Measurements from ENCODE around the gene GLYAT. TPM values are rescaled to one million over a fixed set of nuclear protein-coding genes. Genes with fewer than 3 reads are reported as not detected.
"Not testable (repeated sequence)": the region's sequence is repeated elsewhere in the genome, so short reads cannot be mapped to it uniquely, and the experiment has no call there.

Gene GLYAT
- total RNA-seq, 1 donor from 2014 or later = not detected

DNA sequence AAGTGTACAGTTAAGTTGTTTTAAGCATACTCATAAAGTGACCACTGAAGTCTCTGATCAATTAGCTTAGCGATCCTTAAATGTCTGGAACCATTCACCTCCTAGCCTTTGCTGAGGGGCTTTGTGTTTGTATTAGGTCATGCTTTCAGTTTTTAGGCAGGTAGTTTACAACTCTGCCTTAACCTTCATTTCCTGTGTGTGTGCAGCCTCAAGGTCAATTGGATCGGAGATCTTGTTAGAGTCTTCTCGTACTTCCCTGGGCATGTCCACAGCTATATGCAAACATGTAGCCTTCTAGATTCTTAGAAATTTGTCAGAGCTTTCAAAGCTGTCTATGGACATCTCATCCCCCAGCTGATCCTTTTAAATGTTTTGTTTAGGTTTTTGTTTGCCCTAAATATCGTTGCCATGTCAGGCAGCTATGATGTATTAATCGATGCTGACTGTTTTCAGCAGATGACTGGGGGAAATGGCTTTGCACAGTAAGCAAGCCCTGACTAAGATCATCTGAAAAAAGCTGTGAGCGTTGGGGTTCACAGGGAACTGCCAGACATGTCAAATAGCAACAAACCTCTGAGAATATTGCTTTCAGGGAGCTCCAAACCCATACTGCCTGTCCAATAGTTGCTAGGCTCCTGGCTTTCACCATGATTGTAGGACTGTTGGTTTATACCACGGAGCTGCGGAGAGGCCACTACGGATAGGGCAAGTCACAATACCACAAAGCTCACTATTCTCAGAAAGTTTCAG, 45.6 kb downstream of the GLYAT start:
- Histone ChIP-seq H3K36me3 (no peaks in the 10 kb centered on the region), H3K27ac (no peak overlapping the region), H3K27me3 (no peaks in the 10 kb centered on the region), H3K4me1 (no peaks in the 10 kb centered on the region), H3K9me3 (no peaks in the 10 kb centered on the region), H3K4me3 (no peak overlapping the region)
- TF ChIP-seq, protein P1, sequence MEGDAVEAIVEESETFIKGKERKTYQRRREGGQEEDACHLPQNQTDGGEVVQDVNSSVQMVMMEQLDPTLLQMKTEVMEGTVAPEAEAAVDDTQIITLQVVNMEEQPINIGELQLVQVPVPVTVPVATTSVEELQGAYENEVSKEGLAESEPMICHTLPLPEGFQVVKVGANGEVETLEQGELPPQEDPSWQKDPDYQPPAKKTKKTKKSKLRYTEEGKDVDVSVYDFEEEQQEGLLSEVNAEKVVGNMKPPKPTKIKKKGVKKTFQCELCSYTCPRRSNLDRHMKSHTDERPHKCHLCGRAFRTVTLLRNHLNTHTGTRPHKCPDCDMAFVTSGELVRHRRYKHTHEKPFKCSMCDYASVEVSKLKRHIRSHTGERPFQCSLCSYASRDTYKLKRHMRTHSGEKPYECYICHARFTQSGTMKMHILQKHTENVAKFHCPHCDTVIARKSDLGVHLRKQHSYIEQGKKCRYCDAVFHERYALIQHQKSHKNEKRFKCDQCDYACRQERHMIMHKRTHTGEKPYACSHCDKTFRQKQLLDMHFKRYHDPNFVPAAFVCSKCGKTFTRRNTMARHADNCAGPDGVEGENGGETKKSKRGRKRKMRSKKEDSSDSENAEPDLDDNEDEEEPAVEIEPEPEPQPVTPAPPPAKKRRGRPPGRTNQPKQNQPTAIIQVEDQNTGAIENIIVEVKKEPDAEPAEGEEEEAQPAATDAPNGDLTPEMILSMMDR (IDR thresholded peaks at IDR 0.05) = no peak
- intact Hi-C loops (cut with DNase I) = no loop called here
- DNase-seq (ENCODE audit: low spot score in 2 of 2) = no peak

DNA sequence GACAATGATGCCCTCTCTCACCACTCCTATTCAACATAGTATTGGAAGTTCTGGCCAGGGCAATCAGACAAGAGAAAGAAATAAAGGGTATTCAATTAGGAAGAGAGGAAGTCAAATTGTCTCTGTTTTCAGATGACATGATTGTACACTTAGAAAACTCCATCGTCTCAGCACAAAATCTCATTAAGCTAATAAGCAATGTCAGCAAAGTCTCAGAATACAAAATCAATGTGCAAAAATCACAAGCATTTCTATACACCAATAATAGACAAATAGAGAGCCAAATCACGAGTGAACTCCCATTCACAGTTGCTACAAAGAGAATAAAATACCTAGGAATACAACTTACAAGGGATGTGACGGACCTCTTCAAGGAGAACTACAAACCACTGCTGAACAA, 49.1 kb downstream of the GLYAT start:
- H3K9me3 ChIP-seq; H3K4me3 ChIP-seq; H3K27me3 ChIP-seq; H3K36me3 ChIP-seq; DNase-seq (ENCODE audit: low spot score in 2 of 2); intact Hi-C loops (cut with DNase I); H3K4me1 ChIP-seq; H3K27ac ChIP-seq: not testable (repeated sequence)

DNA sequence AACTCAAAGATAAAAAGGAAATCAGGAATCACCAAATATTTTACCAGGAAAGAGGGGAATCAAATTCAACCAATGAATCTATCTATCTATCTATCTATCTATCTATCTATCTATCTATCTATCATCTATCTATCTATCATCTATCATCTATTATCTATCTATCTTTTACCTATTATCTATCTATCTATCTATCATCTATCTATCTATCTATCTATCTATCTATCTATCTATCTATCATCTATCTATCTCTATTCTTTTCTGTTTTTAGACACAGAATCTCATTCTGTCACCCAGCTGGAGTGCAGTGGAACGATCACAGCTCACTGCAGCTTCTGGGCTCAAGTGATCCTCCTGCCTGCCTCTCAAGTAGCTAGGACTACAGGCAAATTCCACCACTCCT, 54.2 kb downstream of the GLYAT start:
- H3K9me3 ChIP-seq; H3K4me1 ChIP-seq; DNase-seq (ENCODE audit: low spot score in 2 of 2); H3K36me3 ChIP-seq; H3K4me3 ChIP-seq; H3K27me3 ChIP-seq; H3K27ac ChIP-seq; intact Hi-C loops (cut with DNase I): not testable (repeated sequence)

DNA sequence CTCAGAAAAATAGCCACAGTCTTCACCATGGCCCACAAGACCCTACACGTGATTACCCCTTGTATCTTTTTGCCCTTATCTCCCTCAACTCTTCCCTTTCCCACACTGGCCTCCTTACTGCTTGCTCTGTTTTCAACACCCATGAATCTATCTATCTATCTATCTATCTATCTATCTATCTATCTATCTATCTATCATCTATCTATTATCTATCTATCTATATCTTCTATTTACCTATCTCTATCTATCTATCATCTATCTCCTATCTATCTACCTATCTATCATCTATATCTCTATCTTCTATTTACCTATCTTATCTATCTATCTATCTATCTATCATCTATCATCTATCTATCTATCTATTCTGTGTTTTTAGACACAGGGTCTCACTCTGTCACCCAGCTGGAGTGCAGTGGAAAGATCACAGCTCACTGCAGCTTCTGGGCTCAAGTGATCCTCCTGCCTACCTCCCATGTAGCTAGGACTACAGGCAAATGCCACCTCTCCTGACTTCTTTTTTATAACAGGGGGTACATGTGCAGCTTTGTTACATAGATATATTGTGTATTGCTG, 55.1 kb downstream of the GLYAT start:
- H3K36me3 ChIP-seq = no peaks in the 10 kb centered on the region
- H3K9me3 ChIP-seq = no peaks in the 10 kb centered on the region
- TF ChIP-seq, protein P1 (IDR thresholded peaks at IDR 0.05) = no peak
- no peaks in the 10 kb centered on the region for H3K27me3 ChIP-seq
- intact Hi-C loops (cut with DNase I) = no loop called here
- H3K4me3 ChIP-seq = no peak overlapping the region
- no peak for DNase-seq (ENCODE audit: low spot score in 2 of 2)
- no peak overlapping the region for H3K27ac ChIP-seq
- no peaks in the 10 kb centered on the region for H3K4me1 ChIP-seq

DNA sequence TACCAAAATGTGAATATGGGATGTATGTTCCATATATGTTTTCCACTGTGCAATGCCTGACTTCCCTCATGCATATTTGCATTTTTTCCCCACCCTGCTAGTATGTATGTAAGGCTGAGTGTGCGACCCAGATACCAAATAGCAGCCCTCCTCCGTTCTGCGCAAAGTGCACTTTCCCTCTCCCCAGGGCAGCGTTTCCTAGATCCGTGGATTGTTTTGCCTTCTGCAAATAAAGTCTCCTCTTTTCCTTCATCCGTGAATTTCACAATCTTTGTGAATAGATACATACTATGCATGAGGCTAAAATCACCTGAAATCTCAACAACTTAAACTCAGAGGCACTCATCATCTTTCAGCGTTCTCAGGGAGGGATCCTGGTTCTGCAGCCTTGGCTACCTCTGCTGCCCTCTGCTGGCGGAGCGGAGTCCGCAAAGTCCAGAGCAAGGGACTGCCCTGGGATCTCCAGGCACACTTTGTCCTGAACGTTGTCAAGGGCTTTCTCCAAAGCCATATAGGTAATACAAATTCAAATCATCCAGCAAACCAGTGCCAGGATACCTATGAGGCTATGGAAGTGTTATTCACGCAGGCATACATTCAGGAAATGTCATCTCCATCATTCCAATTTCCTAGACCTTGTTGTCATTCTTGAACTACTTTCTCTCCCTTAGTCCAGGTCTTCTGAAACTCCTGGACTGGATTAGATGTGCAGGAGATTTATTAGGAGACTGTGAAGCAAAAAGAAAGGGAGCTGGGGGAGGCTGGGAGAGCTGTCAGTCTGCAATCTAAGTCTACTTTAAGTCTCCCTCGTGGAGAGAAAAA, 56.2 kb downstream of the GLYAT start:
- Histone ChIP-seq H3K9me3 (no peaks in the 10 kb centered on the region), H3K4me1 (no peaks in the 10 kb centered on the region), H3K27me3 (no peaks in the 10 kb centered on the region), H3K4me3 (no peak overlapping the region), H3K27ac (no peak overlapping the region), H3K36me3 (no peaks in the 10 kb centered on the region)
- intact Hi-C loops (cut with DNase I) = no loop called here
- TF ChIP-seq, protein P1 (IDR thresholded peaks at IDR 0.05) = peak; percentile 52 to 87 (median 85)
- peak in 1 of 2 donors; percentile 77 for DNase-seq (ENCODE audit: low spot score in 2 of 2)

DNA sequence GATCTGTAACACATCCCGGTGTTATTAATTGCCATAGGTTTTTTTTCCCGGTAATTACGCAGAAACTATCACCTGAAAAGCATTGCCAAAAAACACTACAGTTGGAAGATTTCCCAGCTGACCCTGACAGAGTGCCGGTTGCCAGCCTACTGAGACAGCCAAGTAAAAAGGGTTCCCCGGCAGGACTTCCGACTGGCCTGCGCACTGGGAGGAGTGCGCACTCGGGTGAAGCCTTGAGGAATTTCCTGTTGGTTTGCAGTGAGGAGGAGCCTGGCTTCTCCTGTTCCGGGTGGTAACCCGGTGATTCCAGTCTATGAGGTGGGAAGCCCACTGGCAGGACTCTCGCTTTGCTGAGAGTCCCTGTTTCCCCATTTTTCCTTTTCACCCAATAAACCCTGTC, 57.1 kb downstream of the GLYAT start:
- no peak overlapping the region for H3K4me3 ChIP-seq
- TF ChIP-seq, protein P1 (IDR thresholded peaks at IDR 0.05) = no peak
- no peaks in the 10 kb centered on the region for H3K36me3 ChIP-seq
- no peak overlapping the region for H3K27ac ChIP-seq
- no peak for DNase-seq (ENCODE audit: low spot score in 2 of 2)
- H3K4me1 ChIP-seq = no peaks in the 10 kb centered on the region
- intact Hi-C loops (cut with DNase I) = no loop called here
- H3K27me3 ChIP-seq = no peaks in the 10 kb centered on the region
- no peaks in the 10 kb centered on the region for H3K9me3 ChIP-seq
